H9 (cell line): Measurements from ENCODE around the gene SMO. TPM values are rescaled to one million over a fixed set of nuclear protein-coding genes. Genes with fewer than 3 reads are reported as not detected.
"Not testable (repeated sequence)": the region's sequence is repeated elsewhere in the genome, so short reads cannot be mapped to it uniquely, and the experiment has no call there.

ENCODE experiments used
- DNase-seq: peaks from one replicate; pipeline ENCODE4 v3.0.0-alpha.2; 2017
- H2AFZ ChIP-seq: one replicate; pipeline ENCODE4 v1.6.1; 2013; ENCODE audit warnings: mild to moderate bottlenecking, low read length, control low read depth, moderate library complexity
- H2AK5ac ChIP-seq: 2 replicates; pipeline ENCODE4 v1.6.1; 2013; ENCODE audit warnings: low read length, control low read depth, mixed read lengths; ENCODE audit not compliant: insufficient read length
- H2BK120ac ChIP-seq: one replicate; pipeline ENCODE4 v1.6.1; 2013; ENCODE audit warnings: low read depth, mild to moderate bottlenecking, low read length, control low read depth, inconsistent platforms; ENCODE audit not compliant: poor library complexity, severe bottlenecking
- H2BK12ac ChIP-seq: 2 replicates; pipeline ENCODE4 v1.6.1; 2013; ENCODE audit warnings: low read length, control low read depth, mixed read lengths, low read depth; ENCODE audit not compliant: insufficient read length
- H2BK15ac ChIP-seq: 2 replicates; pipeline ENCODE4 v1.6.1; 2013; ENCODE audit warnings: low read depth, low read length, control low read depth
- H2BK20ac ChIP-seq: one replicate; pipeline ENCODE4 v1.6.1; 2013; ENCODE audit warnings: low read depth, mild to moderate bottlenecking, low read length, control low read depth, inconsistent platforms; ENCODE audit not compliant: poor library complexity, severe bottlenecking
- H2BK5ac ChIP-seq: 2 replicates; pipeline ENCODE4 v1.6.1; 2013; ENCODE audit warnings: low read length, control low read depth, mixed read lengths; ENCODE audit not compliant: insufficient read length
- H3K14ac ChIP-seq: 2 replicates; pipeline ENCODE4 v1.6.1; 2013; ENCODE audit warnings: low read length, control low read depth; ENCODE audit not compliant: insufficient read depth
- H3K18ac ChIP-seq: 2 replicates; pipeline ENCODE4 v1.6.1; 2013; ENCODE audit warnings: low read depth, mild to moderate bottlenecking, mixed read lengths, low read length, control low read depth; ENCODE audit not compliant: insufficient read length
- H3K23ac ChIP-seq: 2 replicates; pipeline ENCODE4 v1.6.1; 2013; ENCODE audit warnings: low read length, control low read depth, mixed read lengths, low read depth; ENCODE audit not compliant: insufficient read length
- H3K23me2 ChIP-seq: 2 replicates; pipeline ENCODE4 v1.6.1; 2013; ENCODE audit warnings: low read depth, mild to moderate bottlenecking, mixed read lengths, low read length, control low read depth; ENCODE audit not compliant: insufficient read length, poor library complexity, severe bottlenecking
- H3K27ac ChIP-seq: 2 replicates; pipeline ENCODE4 v1.5.1; 2013; ENCODE audit warnings: low read length, control low read depth, mixed read lengths, low read depth; ENCODE audit not compliant: insufficient read length
- H3K27me3 ChIP-seq: 2 replicates; pipeline ENCODE4 v1.6.1; 2013; ENCODE audit warnings: low read length, control low read depth, inconsistent platforms; ENCODE audit not compliant: insufficient read depth
- H3K4ac ChIP-seq: 2 replicates; pipeline ENCODE4 v1.6.1; 2013; ENCODE audit warnings: low read depth, mild to moderate bottlenecking, control low read depth, inconsistent platforms, low read length, moderate library complexity
- H3K4me1 ChIP-seq: 2 replicates; pipeline ENCODE4 v1.6.1; 2013; ENCODE audit warnings: low read length, control low read depth, inconsistent platforms; ENCODE audit not compliant: insufficient read depth
- H3K4me2 ChIP-seq: 2 replicates; pipeline ENCODE4 v1.6.1; 2013; ENCODE audit warnings: low read length, control low read depth, mixed read lengths; ENCODE audit not compliant: insufficient read length, insufficient read depth
- H3K56ac ChIP-seq: 2 replicates; pipeline ENCODE4 v1.6.1; 2013; ENCODE audit warnings: low read depth, mild to moderate bottlenecking, mixed read lengths, low read length, control low read depth; ENCODE audit not compliant: insufficient read length
- H3K79me1 ChIP-seq: 2 replicates; pipeline ENCODE4 v1.6.1; 2013; ENCODE audit warnings: low read depth, mild to moderate bottlenecking, moderate library complexity, low read length, control low read depth, inconsistent platforms; ENCODE audit not compliant: insufficient read depth, poor library complexity, severe bottlenecking
- H3K79me2 ChIP-seq: 2 replicates; pipeline ENCODE4 v1.6.1; 2013; ENCODE audit warnings: low read length, control low read depth, inconsistent platforms; ENCODE audit not compliant: insufficient read depth
- H3K9ac ChIP-seq: 2 replicates; pipeline ENCODE4 v1.6.1; 2013; ENCODE audit warnings: low read length, control low read depth, mixed read lengths; ENCODE audit not compliant: insufficient read length; ENCODE audit errors: extremely low read depth
- H3K9me3 ChIP-seq: one replicate; pipeline ENCODE4 v1.6.1; 2013; ENCODE audit warnings: low read depth, low read length, inconsistent platforms; ENCODE audit not compliant: control insufficient read depth
- H3T11ph ChIP-seq: one replicate; pipeline ENCODE4 v1.6.1; 2013; ENCODE audit warnings: mild to moderate bottlenecking, low read length, control low read depth, inconsistent platforms
- H4K20me1 ChIP-seq: one replicate; pipeline ENCODE4 v1.6.1; 2013; ENCODE audit not compliant: control insufficient read depth, insufficient read length, insufficient read depth
- H4K5ac ChIP-seq: 2 replicates; pipeline ENCODE4 v1.6.1; 2013; ENCODE audit warnings: low read depth, mild to moderate bottlenecking, mixed read lengths, low read length, control low read depth; ENCODE audit not compliant: insufficient read length
- H4K8ac ChIP-seq: replicated peaks from 2 replicates; pipeline ENCODE4 v1.6.1; 2013; ENCODE audit warnings: low read length, control low read depth, mixed read lengths, low read depth; ENCODE audit not compliant: insufficient read length
- H4K91ac ChIP-seq: 2 replicates; pipeline ENCODE4 v1.6.1; 2013; ENCODE audit warnings: low read depth, mild to moderate bottlenecking, moderate library complexity, mixed read lengths, low read length, control low read depth; ENCODE audit not compliant: insufficient read length
- H3K27ac Mint-ChIP-seq, 3 experiments: 2 replicates in 2 of 3; 3 replicates in 1 of 3; pipeline ENCODE4 v1.8.0; 2020 to 2021; ENCODE audit warnings: mixed read lengths in 3 of 3, mild to moderate bottlenecking in 1 of 3, moderate library complexity in 1 of 3
- H3K27me3 Mint-ChIP-seq: 2 replicates; pipeline ENCODE4 v1.8.0; 2021; ENCODE audit warnings: low read depth, mild to moderate bottlenecking, moderate library complexity, mixed read lengths
- H3K36me3 Mint-ChIP-seq, 3 experiments: 2 replicates in 2 of 3; 3 replicates in 1 of 3; pipeline ENCODE4 v1.8.0; 2020 to 2021; ENCODE audit warnings: low read depth in 3 of 3, mixed read lengths in 3 of 3; ENCODE audit not compliant: insufficient read depth in 1 of 3
- H3K4me1 Mint-ChIP-seq, 2 experiments: 2 replicates each; pipeline ENCODE4 v1.8.0; 2020; ENCODE audit warnings: mixed read lengths in 2 of 2
- H3K4me3 Mint-ChIP-seq, 2 experiments: 2 replicates in 1 of 2; 3 replicates in 1 of 2; pipeline ENCODE4 v1.8.0; 2020 to 2021; ENCODE audit warnings: mild to moderate bottlenecking in 2 of 2, mixed read lengths in 2 of 2, moderate library complexity in 1 of 2
- H3K9me3 Mint-ChIP-seq, 2 experiments: 2 replicates in 1 of 2; 3 replicates in 1 of 2; pipeline ENCODE4 v1.8.0; 2020; ENCODE audit warnings: mild to moderate bottlenecking in 2 of 2, mixed read lengths in 2 of 2, moderate library complexity in 1 of 2
- CTCF ChIP-seq: fragments of 200-600 bp; sonication (generic); conservative IDR thresholded peaks from 3 replicates; pipeline ENCODE4 v1.8.0; 2021; ENCODE audit warnings: antibody characterized with exemption, mild to moderate bottlenecking
- WGBS: extraction: QIAGEN DNeasy Blood & Tissue Kit; methylation state at CpG from one replicate; pipeline ENCODE4 v1.1.7; 2013; ENCODE audit warnings: missing lambda C conversion rate, low lambda C conversion rate, mixed read lengths; ENCODE audit not compliant: insufficient read length; ENCODE audit errors: extremely low coverage; 5-methylcytosine and 5-hydroxymethylcytosine counted together
- total RNA-seq: library from RNA; stranded (reverse); gene quantifications from 2 replicates; pipeline ENCODE4 v1.2.1, GENCODE V29; 2021

The SMO gene
- total RNA-seq, 1 experiment from 2014 or later: 66.8 TPM

GRCh38 chr7:129213828-129214227 lies 25.4 kb downstream of the SMO start:
- no CpG with 5 or more reads among the region's 15 CpGs for WGBS
- no peak overlapping the region for H2BK120ac ChIP-seq
- Mint-ChIP-seq H3K36me3 (peaks cover 28 to 58% (median 57%) of the 10 kb centered on the region in 3 experiments), H3K4me3 (no peak overlapping the region), H3K9me3 (peaks cover 22 to 27% of the 10 kb centered on the region in 2 experiments), H3K4me1 (peaks cover 4 to 7% of the 10 kb centered on the region in 2 experiments), H3K27ac (peak overlapping the region in 1 of 3 experiments; percentile 83; a peak in 4 of 7 replicates), H3K27me3 (no peaks in the 10 kb centered on the region; the same call in 1 of the 2 replicates)
- no peaks in the 10 kb centered on the region for H4K20me1 ChIP-seq
- no peak overlapping the region for H4K91ac ChIP-seq
- peak; percentile 79 for DNase-seq
- H3K56ac ChIP-seq: no peak overlapping the region
- H3K27ac ChIP-seq: no peak overlapping the region
- no peak overlapping the region for H2BK12ac ChIP-seq
- H4K8ac ChIP-seq: no peak overlapping the region
- H4K5ac ChIP-seq: no peak overlapping the region
- no peak overlapping the region for H2AK5ac ChIP-seq
- H3K9ac ChIP-seq: no peak overlapping the region
- H3K9me3 ChIP-seq: no peaks in the 10 kb centered on the region
- no peaks in the 10 kb centered on the region for H3K27me3 ChIP-seq
- no peaks in the 10 kb centered on the region for H3K79me1 ChIP-seq
- no peak overlapping the region for H3K4me2 ChIP-seq
- no peak overlapping the region for H3K23ac ChIP-seq
- no peak overlapping the region for H2BK5ac ChIP-seq
- no peaks in the 10 kb centered on the region for H3K4me1 ChIP-seq
- no peak overlapping the region for H3T11ph ChIP-seq
- H3K79me2 ChIP-seq: no peaks in the 10 kb centered on the region
- peak; percentile 55; the same call in 2 of the 3 replicates for TF ChIP-seq CTCF
- H2BK15ac ChIP-seq: no peak overlapping the region
- no peak overlapping the region for H2BK20ac ChIP-seq
- H2AFZ ChIP-seq: no peak overlapping the region
- no peak overlapping the region for H3K14ac ChIP-seq
- H3K18ac ChIP-seq: no peak overlapping the region
- no peak overlapping the region for H3K4ac ChIP-seq
- no peaks in the 10 kb centered on the region for H3K23me2 ChIP-seq

DNA sequence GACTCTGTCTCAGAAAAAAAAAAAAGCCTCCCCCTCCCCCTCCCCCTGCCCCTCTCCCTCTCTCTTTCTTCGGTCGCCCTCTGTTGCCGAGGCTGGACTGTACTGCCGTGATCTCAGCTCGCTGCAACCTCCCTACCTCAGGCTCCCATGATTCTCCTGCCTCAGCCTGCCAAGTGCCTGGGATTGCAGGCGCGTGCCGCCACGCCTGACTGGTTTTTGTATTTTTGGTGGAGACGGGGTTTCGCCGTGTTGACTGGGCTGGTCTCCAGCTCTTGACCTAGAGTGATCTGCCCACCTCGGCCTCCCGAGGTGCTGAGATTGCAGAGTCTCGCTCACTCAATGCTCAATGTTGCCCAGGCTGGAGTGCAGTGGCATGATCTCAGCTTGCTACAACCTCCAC lies 27.3 kb downstream of the SMO start:
- H3K27ac ChIP-seq, H2BK12ac ChIP-seq, H3K4me1 Mint-ChIP-seq, H3K4me2 ChIP-seq, H3K27me3 Mint-ChIP-seq, H4K20me1 ChIP-seq, H3K79me1 ChIP-seq, H3K27me3 ChIP-seq, H3K9ac ChIP-seq, H3K4me3 Mint-ChIP-seq, H2AFZ ChIP-seq, H3K18ac ChIP-seq, H3K79me2 ChIP-seq, H4K5ac ChIP-seq, H3K14ac ChIP-seq, H2BK120ac ChIP-seq, H3K23ac ChIP-seq, H3K4ac ChIP-seq, H3K4me1 ChIP-seq, H2BK15ac ChIP-seq, H2BK20ac ChIP-seq, H3K9me3 ChIP-seq, H3K56ac ChIP-seq, H4K8ac ChIP-seq, DNase-seq, H2BK5ac ChIP-seq, H4K91ac ChIP-seq, H3K23me2 ChIP-seq, H2AK5ac ChIP-seq, H3T11ph ChIP-seq: not testable (repeated sequence)
- H3K36me3 Mint-ChIP-seq: peaks cover 26 to 43% (median 41%) of the 10 kb centered on the region in 3 experiments
- no CpG with 5 or more reads among the region's 15 CpGs for WGBS
- H3K9me3 Mint-ChIP-seq: peaks cover 22 to 27% of the 10 kb centered on the region in 2 experiments
- H3K27ac Mint-ChIP-seq: peak overlapping the region in 1 of 3 experiments; percentile 52; a peak in 1 of 7 replicates
